Calu3 (cell line): ENCODE data around the gene ZNF224. TPM values are rescaled to one million over a fixed set of nuclear protein-coding genes. Genes with fewer than 3 reads are reported as not detected.

ENCODE experiments used
- Bru-seq: library from RNA; stranded (reverse); fragments of 400-500 nt; gene quantifications from one replicate; lab custom pipeline; 2021; lab: Mats Ljungman, UMichigan
- BruChase-seq, 2 experiments: library from RNA; stranded (reverse); fragments of 400-500 nt; gene quantifications; one replicate each; lab custom pipeline; 2021; lab: Mats Ljungman, UMichigan
- BruUV-seq: library from RNA; stranded (reverse); fragments of 400-500 nt; replicated peaks from 2 replicates; lab custom pipeline; 2021; lab: Mats Ljungman, UMichigan
- CTCF ChIA-PET: fragments of 300-600 bp; sonication (Branson Sonifier 250); formaldehyde crosslinking; loops from one replicate; lab custom pipeline; 2022; ENCODE audit warnings: antibody characterized with exemption; lab: Charles Lee
- DNase-seq: peaks from one replicate; pipeline ENCODE4 v3.0.0; 2022
- H3K27ac Mint-ChIP-seq: one replicate; pipeline ENCODE4 v1.8.0; 2022; ENCODE audit warnings: mixed read lengths; ENCODE audit not compliant: unreplicated experiment
- H3K27me3 Mint-ChIP-seq: one replicate; pipeline ENCODE4 v1.8.0; 2022; ENCODE audit warnings: mixed read lengths; ENCODE audit not compliant: unreplicated experiment
- H3K36me3 Mint-ChIP-seq: one replicate; pipeline ENCODE4 v1.8.0; 2022; ENCODE audit warnings: mild to moderate bottlenecking, moderate library complexity, mixed read lengths; ENCODE audit not compliant: insufficient read depth, unreplicated experiment
- H3K4me1 Mint-ChIP-seq: one replicate; pipeline ENCODE4 v1.8.0; 2022; ENCODE audit warnings: mild to moderate bottlenecking, low read depth, mixed read lengths; ENCODE audit not compliant: unreplicated experiment
- H3K4me3 Mint-ChIP-seq: one replicate; pipeline ENCODE4 v1.8.0; 2022; ENCODE audit warnings: mild to moderate bottlenecking, low read depth, moderate library complexity, mixed read lengths; ENCODE audit not compliant: unreplicated experiment
- H3K9me3 Mint-ChIP-seq: one replicate; pipeline ENCODE4 v1.8.0; 2022; ENCODE audit warnings: low read depth, mixed read lengths; ENCODE audit not compliant: unreplicated experiment
- intact Hi-C: fragments of 100-400 bp; cut with micrococcal nuclease; formaldehyde crosslinking; loops from one replicate; pipeline ENCODE4 v1.10.0; 2022; ENCODE audit not compliant: unreplicated experiment
- long read RNA-seq: library from polyadenylated mRNA; stranded (forward); transcript quantifications from one replicate; pipeline ENCODE4 v2.0.0, GENCODE V29; 2022
- total RNA-seq: library from RNA; stranded (reverse); gene quantifications from 2 replicates; pipeline ENCODE4 v1.2.3, GENCODE V29; 2022
- TF ChIP-seq, protein P1 (sequence below): fragments of 200-600 bp; IDR thresholded peaks from one replicate; pipeline ENCODE4 v1.8.0; 2022; ENCODE audit warnings: antibody characterized with exemption; ENCODE audit not compliant: unreplicated experiment

The ZNF224 gene
- total RNA-seq: 34.4 and 41.8 TPM in 2 replicates
- percentile 81 among the genes with signal in this experiment for Bru-seq, nascent RNA
- BruChase-seq, experiment 1, labeled RNA remaining after a 6-hour chase: percentile 81 among the genes with signal in this experiment
- percentile 92 among the genes with signal in this experiment for BruChase-seq, experiment 2, labeled RNA remaining after a 2-hour chase
- long read RNA-seq, transcript ZNF224-208 (1 exons, 2,994 nt): major isoform, 8 of 29 reads
- long read RNA-seq, partial matches to known transcripts: 8 of 29 reads
- long read RNA-seq, other reads (novel, unspliced or antisense): 7 of 29 reads

DNA sequence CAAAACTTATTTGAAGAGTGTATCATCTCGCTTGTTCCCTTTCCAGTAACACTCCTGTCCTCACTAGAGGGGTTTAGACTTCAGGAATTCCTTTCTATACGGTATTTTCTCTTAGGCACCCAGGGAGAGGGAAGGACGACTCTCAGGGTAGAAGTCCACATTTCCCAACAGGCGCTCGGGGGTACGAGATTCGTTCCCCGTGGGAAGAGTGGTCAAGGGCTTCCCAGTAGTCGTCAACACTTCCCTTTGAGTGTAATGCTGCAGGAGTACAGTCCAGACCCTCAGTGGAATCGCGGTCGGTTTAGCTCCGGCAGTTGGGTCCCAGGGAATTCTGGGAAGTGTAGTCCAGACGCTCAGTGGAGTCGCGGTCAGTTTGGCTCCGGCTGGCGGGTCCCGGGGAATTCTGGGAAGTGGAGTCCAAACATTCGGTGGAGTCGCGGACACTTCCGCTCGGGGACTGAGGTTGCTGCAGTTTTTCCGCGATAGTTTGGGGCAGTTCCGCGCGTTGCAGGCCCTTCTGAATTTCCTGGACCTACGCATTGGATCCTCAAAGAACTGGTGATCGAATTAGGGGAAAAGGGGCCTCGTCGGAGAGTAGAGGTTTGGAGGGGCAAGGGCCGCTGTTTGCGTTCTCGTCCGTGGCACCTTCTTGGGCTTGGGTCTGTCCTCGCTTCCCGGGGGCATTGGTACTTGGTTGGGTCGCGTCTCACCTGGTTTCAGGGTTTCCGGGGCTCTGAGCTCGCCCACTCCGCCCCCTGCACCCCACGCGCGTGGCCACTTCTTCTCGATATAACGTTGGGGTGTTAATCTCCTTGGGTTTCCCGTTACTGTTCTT is at the start of gene ZNF224:
Gene ZNF224, plus strand, starts transcription at position 431 of the 835 bp plus-strand sequence. CDS start 3,513 bp downstream, outside the sequence.
- intact Hi-C loops: no loop called here
- Mint-ChIP-seq H3K27ac (peak within 1 kb of the TSS; percentile 80), H3K27me3 (no peaks in the 10 kb centered on the region), H3K36me3 (peaks cover 26% of the 10 kb centered on the region), H3K4me1 (peaks cover 7% of the 10 kb centered on the region), H3K4me3 (peak within 1 kb of the TSS; percentile 98), H3K9me3 (peaks cover 3% of the 10 kb centered on the region)
- TF ChIP-seq, protein P1, sequence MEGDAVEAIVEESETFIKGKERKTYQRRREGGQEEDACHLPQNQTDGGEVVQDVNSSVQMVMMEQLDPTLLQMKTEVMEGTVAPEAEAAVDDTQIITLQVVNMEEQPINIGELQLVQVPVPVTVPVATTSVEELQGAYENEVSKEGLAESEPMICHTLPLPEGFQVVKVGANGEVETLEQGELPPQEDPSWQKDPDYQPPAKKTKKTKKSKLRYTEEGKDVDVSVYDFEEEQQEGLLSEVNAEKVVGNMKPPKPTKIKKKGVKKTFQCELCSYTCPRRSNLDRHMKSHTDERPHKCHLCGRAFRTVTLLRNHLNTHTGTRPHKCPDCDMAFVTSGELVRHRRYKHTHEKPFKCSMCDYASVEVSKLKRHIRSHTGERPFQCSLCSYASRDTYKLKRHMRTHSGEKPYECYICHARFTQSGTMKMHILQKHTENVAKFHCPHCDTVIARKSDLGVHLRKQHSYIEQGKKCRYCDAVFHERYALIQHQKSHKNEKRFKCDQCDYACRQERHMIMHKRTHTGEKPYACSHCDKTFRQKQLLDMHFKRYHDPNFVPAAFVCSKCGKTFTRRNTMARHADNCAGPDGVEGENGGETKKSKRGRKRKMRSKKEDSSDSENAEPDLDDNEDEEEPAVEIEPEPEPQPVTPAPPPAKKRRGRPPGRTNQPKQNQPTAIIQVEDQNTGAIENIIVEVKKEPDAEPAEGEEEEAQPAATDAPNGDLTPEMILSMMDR: no peak
- peak; percentile 92 for DNase-seq
- no TSS peak for BruUV-seq
- CTCF ChIA-PET: no interaction called here

DNA sequence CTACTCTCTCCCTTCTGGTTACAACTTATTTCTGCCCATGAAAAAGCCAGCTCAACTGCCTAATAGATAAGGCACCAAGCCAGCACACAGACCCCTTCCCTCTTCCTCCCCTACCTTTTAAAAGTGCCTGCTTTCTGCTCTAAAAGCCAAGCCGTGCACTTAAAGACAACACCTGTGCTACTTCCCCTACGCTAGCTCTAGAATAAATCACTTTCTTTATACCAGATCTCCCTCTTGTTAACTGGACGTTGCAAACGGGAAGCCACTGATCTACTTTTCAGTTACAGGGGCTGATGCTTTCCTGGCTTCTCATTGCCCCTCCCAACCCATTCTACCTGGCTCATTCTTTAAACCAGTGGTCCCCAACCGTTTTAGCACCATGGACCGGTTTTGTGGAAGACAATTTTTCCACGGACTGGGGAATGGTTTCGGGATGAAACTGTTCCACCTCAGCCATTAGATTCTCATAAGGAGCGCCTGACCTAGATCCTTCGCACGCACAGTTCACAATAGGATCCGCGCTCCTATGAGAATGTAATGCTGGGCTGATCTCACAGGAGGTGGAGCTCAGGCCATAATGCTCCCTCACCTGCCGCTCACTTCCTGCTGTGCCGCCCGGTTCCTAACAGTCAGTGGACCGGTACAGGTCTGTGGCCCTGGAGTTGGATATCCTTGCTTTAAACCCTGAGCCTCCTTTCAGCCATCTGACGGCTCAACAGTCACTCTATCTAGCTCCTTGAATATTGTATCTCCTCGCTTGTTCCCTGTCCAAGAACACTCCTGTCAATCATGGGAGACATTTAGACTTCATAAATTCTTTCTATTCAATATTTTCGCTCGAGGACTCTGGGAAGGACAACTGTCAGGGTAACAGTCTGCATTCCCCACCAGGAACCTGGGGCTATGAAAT is 43.2 kb upstream of the ZNF224 start:
- Mint-ChIP-seq H3K4me1 (peaks cover 27% of the 10 kb centered on the region), H3K27ac (peak overlapping the region; percentile 69), H3K27me3 (no peaks in the 10 kb centered on the region), H3K9me3 (no peaks in the 10 kb centered on the region), H3K4me3 (peak overlapping the region; percentile 87), H3K36me3 (peaks cover 22% of the 10 kb centered on the region)
- intact Hi-C loops: no loop called here
- TF ChIP-seq, protein P1: no peak
- BruUV-seq: TSS peak; percentile 80
- CTCF ChIA-PET: interaction anchor here (0.6 to 1.2 kb wide), 3 partner anchors 100 to 227 kb away, joined by 3 to 6 read pairs (median 3); partner anchors contain the start of genes ZNF221 and ZNF226
- peak; percentile 53 for DNase-seq

DNA sequence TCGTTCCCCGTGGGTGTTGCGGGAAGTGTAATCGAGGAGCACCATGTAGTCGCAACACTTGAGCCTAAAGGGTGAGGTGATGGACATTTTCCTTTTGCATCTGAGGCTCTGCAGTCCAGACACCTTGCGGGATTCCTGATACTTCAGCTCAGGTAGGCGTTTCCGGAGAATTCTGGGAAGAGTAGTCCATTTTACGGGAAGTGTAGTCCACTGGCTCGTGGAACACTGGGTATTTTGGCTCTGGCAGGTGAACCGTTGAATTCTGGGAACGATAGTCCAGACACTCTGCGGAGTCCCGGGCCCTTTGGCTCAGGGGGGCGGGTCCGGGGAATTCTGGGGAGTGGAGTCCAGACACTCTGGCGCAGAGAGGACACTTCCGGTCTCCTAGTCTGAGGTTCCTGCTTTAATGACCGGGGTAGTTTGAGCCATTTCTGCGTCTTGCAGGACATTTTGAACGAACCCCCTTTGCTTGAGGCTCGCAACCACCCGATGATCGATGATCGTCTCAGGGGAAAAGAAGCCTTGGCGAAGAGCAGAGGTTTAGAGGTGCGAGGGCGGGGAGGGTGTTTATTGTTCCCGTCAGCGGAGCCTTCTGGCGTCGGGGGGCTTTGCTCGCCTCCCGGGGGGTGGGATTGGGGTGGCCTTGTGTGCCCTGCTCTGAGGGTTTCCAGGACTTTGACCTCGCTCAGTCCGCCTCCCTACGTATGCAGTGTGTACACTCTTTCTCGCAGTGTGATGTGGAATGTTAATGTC is 42.3 kb upstream of the ZNF224 start, which contains the start of gene ZNF223:
Gene ZNF223, plus strand, starts transcription at position 387 of the 753 bp plus-strand sequence. CDS start 3,141 bp downstream, outside the sequence.
- Mint-ChIP-seq H3K4me1 (peaks cover 27% of the 10 kb centered on the region), H3K36me3 (peaks cover 22% of the 10 kb centered on the region), H3K27me3 (no peaks in the 10 kb centered on the region), H3K27ac (peak within 1 kb of the TSS; percentile 69), H3K9me3 (no peaks in the 10 kb centered on the region), H3K4me3 (peak within 1 kb of the TSS; percentile 87)
- CTCF ChIA-PET: interaction anchor here (0.6 to 1.2 kb wide), 3 partner anchors 101 to 228 kb away, joined by 3 to 6 read pairs (median 3); partner anchors contain the start of genes ZNF221 and ZNF226
- no TSS peak for BruUV-seq
- DNase-seq: peak; percentile 97
- intact Hi-C loops: no loop called here
- TF ChIP-seq, protein P1: no peak
